Left lobe of liver (tissue), 2 donors: Measurements from ENCODE around the gene NLE1. TPM values are rescaled to one million over a fixed set of nuclear protein-coding genes. Genes with fewer than 3 reads are reported as not detected.
"Not testable (repeated sequence)": the region's sequence is repeated elsewhere in the genome, so short reads cannot be mapped to it uniquely, and the experiment has no call there.

Experiments used
- ATAC-seq: fragments of 200-7000 bp; cut with Tn5 transposase; one replicate; pipeline ENCODE4 v1.9.1; 2020; ENCODE audit warnings: mild to moderate bottlenecking, moderate library complexity
- DNase-seq: peaks from one replicate; pipeline ENCODE4 v3.0.0-alpha.2; 2020; ENCODE audit warnings: low spot score
- total RNA-seq: library from RNA; stranded (reverse); gene quantifications from one replicate; pipeline ENCODE4 v1.2.1, GENCODE V29; 2021
- donor health status: DM: no; HTN: no; CAD: no; lungs with moderate emphysema.
- donor health status: DM: no; HTN: yes; CAD: no.

The NLE1 gene
- 6.8 TPM for total RNA-seq

DNA sequence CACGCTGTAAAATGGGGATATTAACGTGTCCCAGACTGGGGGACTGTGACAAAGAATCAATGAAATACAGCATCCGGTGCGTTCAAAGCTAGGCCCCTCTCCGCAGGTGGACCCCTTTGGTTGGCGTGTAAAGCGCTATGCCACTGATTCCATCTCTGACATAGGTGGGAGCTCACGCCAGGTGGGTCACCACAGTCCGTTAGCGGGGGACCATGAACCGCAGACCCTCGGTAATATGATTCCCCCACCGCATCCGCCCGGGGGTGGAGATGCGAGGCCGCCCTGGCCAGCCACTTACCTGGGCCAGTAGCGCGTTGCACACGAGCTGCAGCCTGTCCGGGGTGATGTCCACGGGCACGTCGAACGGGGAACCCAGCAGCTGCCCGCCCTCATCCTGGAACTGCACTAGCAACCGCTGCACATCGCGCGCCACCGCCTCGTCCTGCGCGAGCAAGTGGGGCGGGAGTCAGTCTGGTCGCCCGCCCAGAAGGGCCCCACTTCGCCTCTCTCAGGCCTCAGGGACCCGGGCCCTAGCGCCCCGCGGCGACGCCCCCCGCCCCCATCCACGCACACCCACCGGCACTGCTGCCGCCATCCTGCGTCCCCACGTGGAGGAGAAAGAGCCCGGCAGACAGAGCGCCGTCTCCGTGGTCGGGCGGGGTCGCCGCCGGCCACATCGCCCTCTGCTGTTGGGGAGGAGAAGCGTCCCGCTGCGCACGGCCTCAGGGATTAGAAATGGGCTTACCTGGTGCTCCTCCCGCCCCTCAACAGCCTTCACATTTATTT is at the start of gene NLE1:
TSS of gene NLE1 (minus strand) at position 623 of the 786 bp plus-strand sequence. CDS start at position 595, 28 bp downstream.
- ATAC-seq (peak; percentile 98), DNase-seq (peak; percentile 84)

- DNase-seq (no peak), ATAC-seq (no peak)
Measured at GRCh38 chr17:35191001-35191695, 49.0 kb upstream of the NLE1 start.

DNA sequence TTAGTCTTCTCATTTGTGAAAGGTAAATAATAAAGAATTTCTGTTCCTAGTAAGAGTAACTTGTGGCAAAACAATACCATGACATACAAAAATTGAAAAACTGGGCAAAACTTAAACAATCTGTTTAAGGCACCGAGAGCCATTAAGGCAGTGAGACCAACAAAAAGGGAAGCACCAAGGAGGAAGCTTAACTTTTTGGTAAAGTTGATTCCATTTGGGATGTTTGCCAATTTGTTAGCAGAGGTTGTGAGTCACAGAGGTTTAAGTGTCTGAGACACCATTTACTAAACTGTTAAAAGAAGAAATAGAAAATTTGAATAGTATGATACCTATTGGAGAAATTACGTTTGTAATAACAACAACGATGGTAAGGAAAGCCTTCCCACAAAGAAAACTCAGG is 47.2 kb upstream of the NLE1 start:
- no peak for ATAC-seq

DNA sequence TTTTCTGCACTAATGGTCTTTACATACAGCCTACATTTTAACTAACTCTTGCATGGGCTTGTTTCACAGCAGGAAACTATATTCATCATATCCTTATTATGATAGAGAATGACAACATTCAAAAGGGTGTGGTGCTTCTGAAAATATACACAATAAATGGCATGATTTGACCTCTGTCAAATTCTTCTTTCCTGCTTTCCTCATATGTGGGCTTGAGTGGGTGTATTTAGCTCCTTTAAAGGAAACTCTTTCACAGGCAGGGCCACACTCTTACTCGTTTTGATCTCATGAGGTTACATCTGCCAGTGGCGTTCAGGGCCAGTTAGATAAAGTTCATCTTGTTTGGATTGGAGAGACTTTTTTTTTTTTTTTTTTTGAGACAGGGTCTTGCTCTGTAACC is 46.0 kb upstream of the NLE1 start:
- DNase-seq (no peak), ATAC-seq (no peak)

More for the DNA sequence above, 47.2 kb upstream of the NLE1 start:
- no peak for DNase-seq

DNA sequence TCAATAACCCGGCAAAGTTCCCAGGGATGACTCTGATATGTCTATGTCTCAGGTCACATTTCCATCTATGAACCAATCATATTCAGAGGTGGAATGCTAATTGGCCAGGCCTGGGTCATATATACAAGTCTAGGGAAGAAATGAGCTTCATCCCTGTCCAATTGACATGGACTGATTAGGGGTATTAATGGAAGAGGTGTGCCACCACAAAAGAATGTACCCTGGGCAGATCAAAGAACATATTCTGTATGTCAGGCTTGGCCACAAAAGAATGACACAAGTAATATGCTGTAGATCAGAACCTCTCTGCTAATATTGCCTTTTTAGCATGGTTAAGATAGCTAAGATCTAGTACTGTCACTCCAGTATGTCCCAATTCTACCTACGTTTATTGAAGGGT is 45.4 kb upstream of the NLE1 start:
- ATAC-seq (no peak), DNase-seq (no peak)

- no peak for ATAC-seq
- DNase-seq: no peak
Measured at GRCh38 chr17:35185849-35186248, 43.7 kb upstream of the NLE1 start.

- no peak for ATAC-seq
- no peak for DNase-seq
Measured at GRCh38 chr17:35184274-35184673, 42.2 kb upstream of the NLE1 start.

GRCh38 chr17:35183332-35183731 is 41.2 kb upstream of the NLE1 start:
- ATAC-seq: no peak
- DNase-seq: no peak

DNA sequence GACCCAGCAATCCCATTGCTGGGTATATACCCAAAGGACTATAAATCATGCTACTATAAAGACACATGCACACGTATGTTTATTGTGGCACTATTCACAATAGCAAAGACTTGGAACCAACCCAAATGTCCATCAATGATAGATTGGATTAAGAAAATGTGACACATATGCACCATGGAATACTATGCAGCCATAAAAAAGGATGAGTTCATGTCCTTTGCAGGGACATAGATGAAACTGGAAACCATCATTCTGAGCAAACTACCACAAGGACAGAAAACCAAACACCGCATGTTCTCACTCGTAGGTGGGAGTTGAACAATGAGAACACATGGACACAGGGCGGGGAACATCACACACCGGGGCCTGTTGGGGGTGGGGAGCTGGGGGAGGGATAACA is 37.3 kb upstream of the NLE1 start:
- DNase-seq, ATAC-seq: not testable (repeated sequence)

DNA sequence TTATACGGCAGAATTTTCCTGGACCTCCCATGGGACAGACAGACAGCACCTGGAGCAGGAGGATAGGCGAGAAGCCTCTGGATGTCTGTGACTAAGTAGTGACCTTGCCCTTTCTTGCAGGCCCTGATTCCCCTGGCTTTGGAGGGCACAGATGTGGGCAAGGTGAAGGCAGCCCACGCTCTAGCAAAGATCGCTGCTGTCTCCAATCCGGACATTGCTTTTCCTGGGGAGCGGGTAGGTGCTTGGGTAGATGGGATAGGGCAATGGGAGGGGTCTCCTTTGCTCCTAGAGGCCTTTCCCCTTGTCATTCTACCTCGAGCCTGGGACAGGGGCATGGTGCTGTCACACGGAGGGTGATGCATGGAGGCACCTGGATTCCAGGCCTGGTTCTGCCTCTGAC is 34.8 kb upstream of the NLE1 start:
- no peak for DNase-seq
- ATAC-seq: no peak

DNA sequence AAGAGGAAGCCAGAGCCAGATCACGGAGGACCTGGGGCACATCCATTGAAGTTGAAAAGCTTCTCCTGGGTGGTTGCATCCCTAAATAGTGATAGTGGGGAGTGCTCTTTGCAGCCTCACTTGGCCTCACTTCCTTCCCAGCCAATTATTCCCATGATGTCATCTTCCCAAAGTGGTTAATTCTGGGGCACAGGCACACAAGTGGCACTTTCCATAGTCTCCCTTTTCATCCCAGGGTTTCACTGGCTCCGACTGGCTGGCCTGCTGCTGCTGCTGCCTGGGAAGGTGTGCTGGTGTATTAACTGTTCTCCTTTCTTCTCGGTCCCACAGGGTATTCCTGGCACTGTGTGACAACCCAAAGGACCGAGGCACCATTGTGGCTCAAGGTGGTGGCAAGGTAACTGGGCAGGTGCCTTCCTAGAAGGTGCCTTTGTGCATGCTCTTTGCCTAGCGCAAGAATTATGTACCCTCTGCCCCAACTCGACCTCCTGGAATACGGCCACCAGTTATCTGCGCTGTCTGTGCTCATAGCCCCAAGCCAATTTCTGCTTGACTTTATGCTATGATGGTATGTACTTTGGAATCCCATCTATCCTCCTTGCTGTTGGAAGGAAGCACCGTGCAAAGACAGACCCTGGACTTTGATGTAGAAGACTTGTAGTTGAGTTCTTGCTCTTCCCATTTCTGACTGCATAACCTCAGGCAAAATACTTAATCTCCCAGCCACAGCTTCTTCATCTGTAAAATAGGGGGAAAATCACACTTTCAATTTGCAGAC is 33.7 kb upstream of the NLE1 start:
- no peak for ATAC-seq
- DNase-seq: no peak

DNA sequence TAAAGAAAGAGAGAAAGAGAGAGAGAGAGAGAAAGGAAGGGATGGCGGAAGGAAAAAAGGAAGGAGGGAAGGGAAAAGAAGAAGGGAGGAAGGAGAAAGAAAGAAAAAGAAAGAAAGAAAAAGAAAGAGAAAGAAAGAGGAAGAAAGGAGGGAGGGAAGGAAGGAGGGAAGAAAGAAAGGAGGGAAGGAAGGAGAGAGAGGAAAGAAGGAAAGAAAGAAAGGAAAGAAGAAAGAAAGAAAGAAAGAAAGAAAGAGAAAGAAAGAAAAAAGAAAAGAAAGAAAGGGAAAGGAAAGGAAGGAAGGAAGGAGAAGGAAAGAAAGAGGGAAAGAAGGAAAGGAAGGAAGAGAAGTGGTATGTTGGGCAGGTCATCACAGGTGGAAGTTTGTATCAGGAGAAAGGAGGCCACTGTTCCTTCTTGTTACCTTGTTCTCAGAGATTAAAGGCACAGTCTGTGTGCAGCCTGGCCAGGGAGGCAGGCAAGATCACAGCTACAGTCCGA is 32.8 kb upstream of the NLE1 start:
- ATAC-seq: no peak
- DNase-seq: no peak

DNA sequence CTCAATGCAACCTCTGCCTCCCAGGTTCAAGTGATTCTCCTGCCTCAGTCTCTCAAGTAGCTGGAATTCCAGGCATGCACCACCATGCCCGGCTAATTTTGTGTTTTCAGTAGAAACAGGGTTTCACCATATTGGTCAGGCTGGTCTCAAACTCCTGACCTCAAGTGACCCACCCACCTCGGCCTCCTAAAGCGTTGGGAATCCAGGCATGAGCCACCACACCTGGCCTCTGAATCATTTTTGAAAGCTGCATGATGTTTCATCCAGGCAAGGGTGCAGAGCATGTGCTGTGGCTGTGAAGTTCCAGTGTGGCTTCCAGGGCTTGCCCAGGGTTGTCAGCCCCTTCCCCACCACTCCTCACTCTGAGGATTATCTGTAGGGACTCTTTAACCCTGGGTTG is 30.2 kb upstream of the NLE1 start:
- ATAC-seq, DNase-seq: not testable (repeated sequence)

DNA sequence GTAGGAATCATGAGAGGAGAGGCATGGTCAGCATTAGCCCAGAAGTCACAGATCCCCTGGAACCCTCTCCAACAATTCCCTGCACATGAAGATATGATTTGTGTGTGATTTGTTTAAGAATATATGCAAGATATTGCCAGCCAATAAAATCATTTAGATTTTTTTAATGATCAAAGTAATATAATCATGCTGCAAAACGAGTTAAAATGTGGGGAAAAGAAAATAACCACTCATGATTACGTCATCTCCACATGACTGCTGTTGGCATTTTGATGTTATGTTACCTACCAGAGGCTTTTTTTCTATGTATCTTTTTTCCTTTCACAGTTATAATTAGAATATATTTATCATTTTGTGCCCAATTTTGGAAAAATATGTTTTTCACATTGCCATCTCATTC is 29.7 kb upstream of the NLE1 start:
- DNase-seq (no peak), ATAC-seq (no peak)

GRCh38 chr17:35170968-35171771 is 29.1 kb upstream of the NLE1 start:
- DNase-seq (no peak), ATAC-seq (peak; percentile 22)

DNA sequence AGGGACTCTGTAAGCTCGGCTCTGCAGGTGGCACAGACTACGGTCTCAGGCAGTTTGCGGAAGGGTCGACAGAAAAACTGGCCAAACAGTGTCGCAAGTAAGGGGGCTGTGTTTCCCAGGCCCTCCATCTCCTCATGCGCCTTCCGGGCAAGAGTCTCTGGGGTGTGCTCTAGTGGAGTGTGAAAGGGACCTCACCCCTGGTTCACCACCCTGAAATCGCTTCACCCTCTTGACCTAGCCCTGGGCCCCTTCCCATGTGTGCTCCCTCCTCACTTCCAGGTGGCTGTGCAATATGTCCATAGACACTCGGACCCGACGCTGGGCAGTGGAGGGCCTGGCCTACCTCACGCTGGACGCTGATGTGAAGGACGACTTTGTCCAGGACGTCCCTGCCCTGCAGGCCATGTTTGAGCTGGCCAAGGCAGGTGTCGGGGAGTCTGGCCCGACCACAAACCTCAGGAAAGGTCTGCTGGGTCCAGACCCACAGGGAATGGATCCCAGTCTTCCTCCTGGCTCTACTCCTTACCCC is 27.8 kb upstream of the NLE1 start:
- no peak for ATAC-seq

GRCh38 chr17:35167666-35168065 is 25.6 kb upstream of the NLE1 start:
- DNase-seq: no peak
- ATAC-seq: no peak

More for the DNA sequence above, 27.8 kb upstream of the NLE1 start:
- no peak for DNase-seq

- ATAC-seq (no peak), DNase-seq (no peak)
Measured at GRCh38 chr17:35167046-35167445, 24.9 kb upstream of the NLE1 start.

GRCh38 chr17:35166526-35166925 is 24.4 kb upstream of the NLE1 start:
- no peak for DNase-seq
- ATAC-seq: no peak

- DNase-seq: no peak
- no peak for ATAC-seq
Measured at GRCh38 chr17:35164716-35165115, 22.6 kb upstream of the NLE1 start.
